Endothelial cell of umbilical vein (primary cell): ENCODE data around the gene SCARF2. TPM values are rescaled to one million over a fixed set of nuclear protein-coding genes. Genes with fewer than 3 reads are reported as not detected.

ENCODE experiments used
- BruUV-seq: library from RNA; stranded (reverse); fragments of 400-500 nt; replicated peaks from 2 replicates; lab custom pipeline; 2021; lab: Mats Ljungman, UMichigan
- CTCF ChIA-PET: fragments of 300-600, 350-600 bp; sonication (Branson Sonifier 250); formaldehyde crosslinking; loops from one replicate; lab custom pipeline; 2021; ENCODE audit warnings: antibody characterized with exemption, inconsistent platforms; lab: Charles Lee
- POLR2A ChIA-PET: fragments of 300-600, 350-600 bp; sonication (Branson Sonifier 250); formaldehyde crosslinking; loops from one replicate; lab custom pipeline; 2021; ENCODE audit warnings: antibody characterized with exemption, inconsistent platforms; lab: Charles Lee
- DNase-seq: peaks from one replicate; pipeline ENCODE4 v3.0.0-alpha.2; 2011; ENCODE audit warnings: low read depth, low spot score
- FAIRE-seq: peaks from 2 replicates; lab custom pipeline; 2011; peaks lifted over from hg19 to GRCh38; lab: Jason Lieb, UNC
- H2AFZ ChIP-seq: 2 replicates; pipeline ENCODE4 v1.6.0; 2012; ENCODE audit warnings: low read depth, low read length, control low read depth, inconsistent platforms
- H3K27ac ChIP-seq: 2 replicates; pipeline ENCODE4 v1.5.1; 2011; ENCODE audit warnings: low read depth, mild to moderate bottlenecking, control low read depth, low read length, moderate library complexity; ENCODE audit not compliant: insufficient read depth
- H3K27me3 ChIP-seq, 2 experiments: 2 replicates each; pipeline versions ENCODE4 v1.6.0 to v1.6.1; 2011; ENCODE audit warnings: low read length in 2 of 2, mixed read lengths in 1 of 2; ENCODE audit not compliant: control insufficient read depth in 2 of 2, insufficient read depth in 2 of 2
- H3K36me3 ChIP-seq, 2 experiments: 2 replicates in 1 of 2; 3 replicates in 1 of 2; pipeline ENCODE4 v1.5.1; 2011; ENCODE audit warnings: low read length in 2 of 2, mild to moderate bottlenecking in 1 of 2, moderate library complexity in 1 of 2; ENCODE audit not compliant: control insufficient read depth in 2 of 2, insufficient read depth in 2 of 2; ENCODE audit errors: extremely low read depth in 1 of 2
- H3K4me1 ChIP-seq: 3 replicates; pipeline ENCODE4 v1.5.1; 2011; ENCODE audit warnings: mild to moderate bottlenecking, low read length; ENCODE audit not compliant: control insufficient read depth, insufficient read depth; ENCODE audit errors: extremely low read depth
- H3K4me2 ChIP-seq: 2 replicates; pipeline ENCODE4 v1.6.1; 2011; ENCODE audit warnings: low read length, control low read depth, mixed read lengths; ENCODE audit not compliant: insufficient read depth
- H3K4me3 ChIP-seq, 3 experiments: fragments of 200-600 bp in 1 of 3; sonication (generic), shearing (Covaris generic) in 1 of 3; replicated peaks in 1 of 3; 2 replicates each; pipeline ENCODE4 v1.5.1; 2011 to 2016; ENCODE audit warnings: control low read depth in 3 of 3, low read length in 3 of 3, mild to moderate bottlenecking in 2 of 3, inconsistent platforms in 1 of 3, low read depth in 1 of 3, moderate library complexity in 1 of 3; ENCODE audit not compliant: insufficient read depth in 1 of 3
- H3K79me2 ChIP-seq: 2 replicates; pipeline ENCODE4 v1.6.0; 2012; ENCODE audit warnings: low read length, inconsistent platforms; ENCODE audit not compliant: control insufficient read depth, insufficient read depth
- H3K9ac ChIP-seq: replicated peaks from 2 replicates; pipeline ENCODE3; 2011; ENCODE audit warnings: low read length, control low read depth; ENCODE audit not compliant: insufficient read depth; ENCODE audit errors: extremely low read depth
- H3K9me1 ChIP-seq: replicated peaks from 3 replicates; pipeline ENCODE4 v1.6.0; 2011; ENCODE audit warnings: mild to moderate bottlenecking, low read length; ENCODE audit not compliant: control insufficient read depth, insufficient read depth; ENCODE audit errors: extremely low read depth
- H3K9me3 ChIP-seq: replicated peaks from 2 replicates; pipeline ENCODE4 v1.5.1; 2012; ENCODE audit warnings: low read length, inconsistent platforms; ENCODE audit not compliant: control insufficient read depth, insufficient read depth
- H4K20me1 ChIP-seq: replicated peaks from 2 replicates; pipeline ENCODE3; 2011; ENCODE audit warnings: mild to moderate bottlenecking, low read length; ENCODE audit not compliant: control insufficient read depth, insufficient read depth; ENCODE audit errors: extremely low read depth
- CTCF ChIP-seq, 2 donors: IDR thresholded peaks; 1 replicate in 1 of 2; 2 replicates in 1 of 2; pipeline ENCODE4 v1.5.1; 2011; ENCODE audit warnings: low read length in 2 of 2, mild to moderate bottlenecking in 2 of 2, moderate library complexity in 2 of 2, control low read depth in 1 of 2, inconsistent platforms in 1 of 2, low read depth in 1 of 2; ENCODE audit not compliant: insufficient read depth in 1 of 2; ENCODE audit errors: extremely low read depth in 1 of 2
- EZH2 ChIP-seq: IDR thresholded peaks from 2 replicates; pipeline ENCODE4 v1.6.1; 2012; ENCODE audit warnings: borderline replicate concordance, low read depth, mild to moderate bottlenecking, moderate library complexity, low read length, inconsistent platforms; ENCODE audit not compliant: severe bottlenecking
- FOS ChIP-seq: IDR thresholded peaks from 2 replicates; pipeline ENCODE4 v1.6.1; 2011; ENCODE audit warnings: mild to moderate bottlenecking, low read length, moderate library complexity, borderline replicate concordance; ENCODE audit not compliant: insufficient read depth
- GATA2 ChIP-seq: IDR thresholded peaks from 2 replicates; pipeline ENCODE4 v1.7.0; 2011; ENCODE audit warnings: low read depth, mild to moderate bottlenecking, moderate library complexity, mixed read lengths, low read length; ENCODE audit not compliant: insufficient read length, insufficient read depth
- JUN ChIP-seq: IDR thresholded peaks from 2 replicates; pipeline ENCODE4 v1.6.1; 2011; ENCODE audit warnings: borderline replicate concordance, low read depth; ENCODE audit not compliant: insufficient read length, insufficient read depth
- MYC ChIP-seq: IDR thresholded peaks from one replicate; pipeline ENCODE4 v1.6.1; 2011; ENCODE audit warnings: mild to moderate bottlenecking, low read depth, low read length
- POLR2A ChIP-seq: IDR thresholded peaks from 2 replicates; pipeline ENCODE4 v1.6.1; 2012; ENCODE audit warnings: low read depth, mild to moderate bottlenecking, control low read depth, low read length
- POLR2AphosphoS5 ChIP-seq: IDR thresholded peaks from 2 replicates; pipeline ENCODE4 v1.6.1; 2012; ENCODE audit warnings: low read depth, mild to moderate bottlenecking, control low read depth, low read length, moderate library complexity; ENCODE audit not compliant: insufficient read depth
- dilution Hi-C: fragments of 300-500 bp; cut with MboI; formaldehyde crosslinking; loops from one replicate; pipeline ENCODE4 v1.15.0; 2019; ENCODE audit warnings: low sequenced_read_pairs; ENCODE audit not compliant: extremely low pct_ligation_motif_present
- intact Hi-C: fragments of 100-400 bp; cut with micrococcal nuclease; formaldehyde crosslinking; loops from one replicate; pipeline ENCODE4 v1.10.0; 2022
- polyA plus RNA-seq, 4 experiments: library from polyadenylated mRNA; depleted of rRNA in 3 of 4; stranded (reverse) in 3 of 4; unstranded in 1 of 4; fragments of >200 nt; gene quantifications; 2 replicates each; pipeline versions ENCODE4 v1.2.1 to v1.2.3, GENCODE V29; 2011 to 2012; ENCODE audit warnings: missing spikeins in 1 of 4
- total RNA-seq: library from RNA; stranded (reverse); gene quantifications from 2 replicates; pipeline ENCODE4 v1.2.3, GENCODE V29; 2021
- TF ChIP-seq, protein P1 (sequence below): IDR thresholded peaks from 2 replicates; pipeline ENCODE4 v1.6.1; 2011; ENCODE audit not compliant: insufficient read depth, insufficient read length

Gene SCARF2
- total and polyA plus RNA-seq, 2 donors (not counting 3 experiments of a cell fraction or from before 2014, with no cell fraction given), result 15.7 to 20.1 TPM

DNA sequence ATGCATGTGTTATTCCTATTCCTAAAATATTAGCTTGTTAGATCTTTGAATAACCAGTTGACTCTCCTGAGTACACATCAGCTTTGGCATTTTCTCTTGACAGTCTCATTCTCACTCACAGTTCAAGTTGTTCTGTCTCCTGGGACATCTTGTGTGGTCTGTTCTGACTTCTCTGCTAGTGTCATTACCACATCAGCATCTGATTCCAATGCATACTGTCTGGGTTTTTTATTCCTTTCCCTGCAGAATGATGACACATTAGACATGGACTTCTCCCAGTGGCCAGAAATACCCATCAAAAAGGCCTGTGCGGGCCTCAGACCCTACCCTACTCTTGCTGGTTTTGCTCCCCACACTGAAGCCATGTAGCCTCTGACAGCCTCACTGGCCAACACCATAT is 41.0 kb downstream of the SCARF2 start:
- Histone ChIP-seq H3K4me2 (no peak overlapping the region), H3K4me3 (no peak overlapping the region), H3K9ac (no peak overlapping the region), H3K9me3 (no peaks in the 10 kb centered on the region), H3K27ac (no peak overlapping the region), H3K9me1 (no peaks in the 10 kb centered on the region), H4K20me1 (no peaks in the 10 kb centered on the region), H3K79me2 (peaks cover 4% of the 10 kb centered on the region), H3K4me1 (peaks cover 7% of the 10 kb centered on the region), H3K27me3 (no peaks in the 10 kb centered on the region), H2AFZ (no peak overlapping the region), H3K36me3 (peaks cover 2 to 5% of the 10 kb centered on the region in 2 experiments)
- ChIA-PET POLR2A (no interaction called here), CTCF (interaction anchor here (1.0 kb wide), 1 partner anchor 19 kb away, joined by 3 read pairs; no protein-coding TSS in a partner anchor)
- TF ChIP-seq MYC (no peak), EZH2 (no peak), POLR2AphosphoS5 (no peak), FOS (no peak), POLR2A (no peak), JUN (no peak), CTCF (IDR thresholded peaks at IDR 0.05; ENCODE audit: extremely low read depth in 1 of 2, insufficient read depth in 1 of 2, low read depth in 1 of 2, low read length in 2 of 2) (no peak), GATA2 (no peak)
- TF ChIP-seq, protein P1, sequence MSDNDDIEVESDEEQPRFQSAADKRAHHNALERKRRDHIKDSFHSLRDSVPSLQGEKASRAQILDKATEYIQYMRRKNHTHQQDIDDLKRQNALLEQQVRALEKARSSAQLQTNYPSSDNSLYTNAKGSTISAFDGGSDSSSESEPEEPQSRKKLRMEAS, result no peak
- dilution Hi-C loops (no loop called here), intact Hi-C loops (no loop called here)
- BruUV-seq, result no TSS peak
- no peak for FAIRE-seq
- no peak for DNase-seq
